Neural cell (in vitro differentiated cells): Measurements from ENCODE around the gene ZC3H8. TPM values are rescaled to one million over a fixed set of nuclear protein-coding genes. Genes with fewer than 3 reads are reported as not detected.

Experiments
- H2AFZ ChIP-seq: fragments of 200-600, 300-800 bp; sonication (generic), shearing (Covaris generic); 2 replicates; pipeline ENCODE4 v1.6.0; 2014; ENCODE audit warnings: low read depth, mild to moderate bottlenecking, antibody characterized with exemption, low read length, moderate library complexity
- H3F3A ChIP-seq: fragments of 200-600 bp; shearing (Covaris generic); 2 replicates; pipeline ENCODE4 v1.6.1; 2016; ENCODE audit warnings: mild to moderate bottlenecking, moderate library complexity, mixed read lengths, antibody characterized with exemption, low read length; ENCODE audit not compliant: insufficient read depth, poor library complexity, severe bottlenecking
- H3K27ac ChIP-seq: fragments of 200-600, 300-800 bp; sonication (generic), shearing (Covaris generic); 2 replicates; pipeline ENCODE4 v1.5.1; 2014; ENCODE audit warnings: mild to moderate bottlenecking, low read length, moderate library complexity
- H3K27me3 ChIP-seq: fragments of 300-800, 200-600 bp; sonication (generic), shearing (Covaris generic); 2 replicates; pipeline ENCODE4 v1.6.0; 2014; ENCODE audit warnings: mild to moderate bottlenecking, low read depth, low read length, moderate library complexity; ENCODE audit not compliant: insufficient read depth
- H3K36me3 ChIP-seq: fragments of 300-800, 200-600 bp; sonication (generic), shearing (Covaris generic); 2 replicates; pipeline ENCODE4 v1.5.1; 2014; ENCODE audit warnings: mild to moderate bottlenecking, antibody characterized with exemption, low read length, moderate library complexity; ENCODE audit not compliant: insufficient read depth
- H3K4me2 ChIP-seq: fragments of 300-800, 200-600 bp; sonication (generic), shearing (Covaris generic); 2 replicates; pipeline ENCODE4 v1.6.0; 2014; ENCODE audit warnings: mild to moderate bottlenecking, low read length
- H3K4me3 ChIP-seq: fragments of 300-800, 200-600 bp; sonication (generic), shearing (Covaris generic); 2 replicates; pipeline ENCODE4 v1.5.1; 2014; ENCODE audit warnings: mild to moderate bottlenecking, low read length, moderate library complexity
- H3K79me2 ChIP-seq: fragments of 200-600 bp; shearing (Covaris generic); replicated peaks from 2 replicates; pipeline ENCODE4 v1.6.0; 2014; ENCODE audit warnings: mild to moderate bottlenecking, low read length, moderate library complexity; ENCODE audit not compliant: insufficient read depth
- H3K9ac ChIP-seq: fragments of 300-800, 200-600 bp; sonication (generic), shearing (Covaris generic); 2 replicates; pipeline ENCODE4 v1.6.1; 2016; ENCODE audit warnings: mild to moderate bottlenecking, low read length, mixed read lengths
- H3K9me2 ChIP-seq: fragments of 200-600 bp; shearing (Covaris generic); 2 replicates; pipeline ENCODE4 v1.6.1; 2016; ENCODE audit warnings: mild to moderate bottlenecking, low read length, mixed read lengths; ENCODE audit not compliant: insufficient read depth
- H3K9me3 ChIP-seq: fragments of 200-600, 300-800 bp; sonication (generic), shearing (Covaris generic); 2 replicates; pipeline ENCODE4 v1.6.1; 2016; ENCODE audit warnings: mild to moderate bottlenecking, mixed run types, low read length, moderate library complexity, mixed read lengths
- H4K20me1 ChIP-seq: fragments of 200-600 bp; shearing (Covaris generic); 2 replicates; pipeline ENCODE4 v1.6.1; 2016; ENCODE audit warnings: mild to moderate bottlenecking, mixed run types; ENCODE audit not compliant: insufficient read depth
- EP300 ChIP-seq: fragments of 450-650 bp; conservative IDR thresholded peaks from 2 replicates; pipeline ENCODE4 v1.6.1; 2014; ENCODE audit warnings: antibody characterized with exemption, mild to moderate bottlenecking, moderate library complexity; ENCODE audit not compliant: poor library complexity, severe bottlenecking
- EZH2 ChIP-seq: fragments of 200-600, 300-800 bp; shearing (Covaris generic), sonication (generic); IDR thresholded peaks from 2 replicates; pipeline ENCODE4 v1.6.1; 2014; ENCODE audit warnings: antibody characterized with exemption, low read length, borderline replicate concordance, mild to moderate bottlenecking; ENCODE audit not compliant: insufficient read depth, poor library complexity, severe bottlenecking
- MXI1 ChIP-seq: fragments of 450-650 bp; conservative IDR thresholded peaks from 2 replicates; pipeline ENCODE4 v1.6.1; 2014; ENCODE audit warnings: antibody characterized with exemption, mild to moderate bottlenecking; ENCODE audit not compliant: poor library complexity, severe bottlenecking
- POLR2AphosphoS5 ChIP-seq: IDR thresholded peaks from 2 replicates; pipeline ENCODE4 v1.6.1; 2012
- RAD21 ChIP-seq: fragments of 450-650 bp; conservative IDR thresholded peaks from 2 replicates; pipeline ENCODE4 v1.6.1; 2014; ENCODE audit warnings: antibody characterized with exemption, mild to moderate bottlenecking, moderate library complexity
- REST ChIP-seq: IDR thresholded peaks from 2 replicates; pipeline ENCODE4 v1.6.1; 2012; ENCODE audit warnings: borderline replicate concordance
- SMC3 ChIP-seq: fragments of 450-650 bp; conservative IDR thresholded peaks from 2 replicates; pipeline ENCODE4 v1.6.1; 2014; ENCODE audit warnings: antibody characterized with exemption, mild to moderate bottlenecking, moderate library complexity; ENCODE audit not compliant: poor library complexity
- TAF1 ChIP-seq: IDR thresholded peaks from 2 replicates; pipeline ENCODE4 v1.6.1; 2012; ENCODE audit warnings: low read depth
- polyA plus RNA-seq: library from polyadenylated mRNA; depleted of rRNA; stranded (reverse); fragments of >200 nt; gene quantifications from 2 replicates; pipeline ENCODE4 v1.2.3, GENCODE V29; 2014
- TF ChIP-seq, protein P1 (sequence below): fragments of 450-650 bp; IDR thresholded peaks from 2 replicates; pipeline ENCODE4 v1.5.1; 2014; ENCODE audit warnings: antibody characterized with exemption, mild to moderate bottlenecking, moderate library complexity; ENCODE audit not compliant: poor library complexity, severe bottlenecking

Gene ZC3H8
- polyA plus RNA-seq, 1 donor from 2014 or later = 26.5 TPM

GRCh38 chr2:112259509-112260294 lies 4.9 kb upstream of the ZC3H8 start:
- H3K9me2 ChIP-seq = no peaks in the 10 kb centered on the region
- TF ChIP-seq SMC3 = peak; percentile 58
- TF ChIP-seq MXI1 = no peak
- peak; percentile 58 for TF ChIP-seq RAD21
- TF ChIP-seq, protein P1, sequence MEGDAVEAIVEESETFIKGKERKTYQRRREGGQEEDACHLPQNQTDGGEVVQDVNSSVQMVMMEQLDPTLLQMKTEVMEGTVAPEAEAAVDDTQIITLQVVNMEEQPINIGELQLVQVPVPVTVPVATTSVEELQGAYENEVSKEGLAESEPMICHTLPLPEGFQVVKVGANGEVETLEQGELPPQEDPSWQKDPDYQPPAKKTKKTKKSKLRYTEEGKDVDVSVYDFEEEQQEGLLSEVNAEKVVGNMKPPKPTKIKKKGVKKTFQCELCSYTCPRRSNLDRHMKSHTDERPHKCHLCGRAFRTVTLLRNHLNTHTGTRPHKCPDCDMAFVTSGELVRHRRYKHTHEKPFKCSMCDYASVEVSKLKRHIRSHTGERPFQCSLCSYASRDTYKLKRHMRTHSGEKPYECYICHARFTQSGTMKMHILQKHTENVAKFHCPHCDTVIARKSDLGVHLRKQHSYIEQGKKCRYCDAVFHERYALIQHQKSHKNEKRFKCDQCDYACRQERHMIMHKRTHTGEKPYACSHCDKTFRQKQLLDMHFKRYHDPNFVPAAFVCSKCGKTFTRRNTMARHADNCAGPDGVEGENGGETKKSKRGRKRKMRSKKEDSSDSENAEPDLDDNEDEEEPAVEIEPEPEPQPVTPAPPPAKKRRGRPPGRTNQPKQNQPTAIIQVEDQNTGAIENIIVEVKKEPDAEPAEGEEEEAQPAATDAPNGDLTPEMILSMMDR = peak; percentile 75
- no peak overlapping the region for H3K27ac ChIP-seq
- no peaks in the 10 kb centered on the region for H3K36me3 ChIP-seq
- H3F3A ChIP-seq = no peaks in the 10 kb centered on the region
- no peaks in the 10 kb centered on the region for H4K20me1 ChIP-seq
- no peak overlapping the region for H3K4me2 ChIP-seq
- H3K79me2 ChIP-seq = no peaks in the 10 kb centered on the region
- H3K27me3 ChIP-seq = no peaks in the 10 kb centered on the region
- no peak overlapping the region for H2AFZ ChIP-seq
- H3K9me3 ChIP-seq = no peaks in the 10 kb centered on the region
- no peak overlapping the region for H3K9ac ChIP-seq
- H3K4me3 ChIP-seq = no peak overlapping the region

DNA sequence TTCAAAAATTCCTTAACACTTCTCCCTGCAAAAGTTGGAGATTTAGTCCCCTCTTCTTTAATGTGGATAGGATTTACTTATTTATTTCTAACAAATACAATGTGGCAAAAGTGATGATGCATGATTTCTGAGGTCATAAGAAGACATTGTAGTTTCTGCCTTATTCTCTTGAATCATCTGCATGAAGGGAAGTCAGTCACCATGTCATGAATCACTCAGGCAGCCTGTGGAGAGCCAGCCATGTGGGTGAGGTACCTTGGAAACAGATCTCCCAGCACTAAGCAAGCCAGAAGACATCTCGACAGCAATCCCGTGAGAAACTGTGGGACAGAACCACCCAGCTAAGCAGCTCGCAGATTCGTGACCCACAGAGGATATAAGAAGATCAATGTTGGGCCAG lies 2.7 kb upstream of the ZC3H8 start:
- no peaks in the 10 kb centered on the region for H3K9me2 ChIP-seq
- H3F3A ChIP-seq = no peaks in the 10 kb centered on the region
- H3K4me3 ChIP-seq = no peak overlapping the region
- no peaks in the 10 kb centered on the region for H4K20me1 ChIP-seq
- H3K79me2 ChIP-seq = peaks cover 8% of the 10 kb centered on the region
- no peak overlapping the region for H3K27ac ChIP-seq
- H2AFZ ChIP-seq = no peak overlapping the region
- no peaks in the 10 kb centered on the region for H3K9me3 ChIP-seq
- H3K4me2 ChIP-seq = no peak overlapping the region
- TF ChIP-seq, protein P1 = no peak
- TF ChIP-seq MXI1 (no peak), POLR2AphosphoS5 (no peak), EP300 (no peak), EZH2 (no peak), TAF1 (no peak), REST (no peak), RAD21 (no peak), SMC3 (no peak)
- no peaks in the 10 kb centered on the region for H3K27me3 ChIP-seq
- H3K36me3 ChIP-seq = no peaks in the 10 kb centered on the region
- H3K9ac ChIP-seq = no peak overlapping the region
